Astrocyte (in vitro differentiated cells and primary cell): ENCODE results near the gene EGLN3. TPM values are rescaled to one million over a fixed set of nuclear protein-coding genes. Genes with fewer than 3 reads are reported as not detected.

Experiments
- DNase-seq: peaks from one replicate; pipeline ENCODE4 v3.0.0-alpha.2; 2010; ENCODE audit warnings: low read depth
- FAIRE-seq: peaks from 2 replicates; lab custom pipeline; 2011; peaks lifted over from hg19 to GRCh38; lab: Jason Lieb, UNC
- H2AFZ ChIP-seq: 2 replicates; pipeline ENCODE4 v1.6.0; 2012; ENCODE audit warnings: low read depth, low read length, inconsistent platforms
- H3K27ac ChIP-seq: 2 replicates; pipeline ENCODE4 v1.5.1; 2011; ENCODE audit warnings: low read depth, low read length, inconsistent platforms
- H3K27me3 ChIP-seq: 2 replicates; pipeline ENCODE4 v1.6.0; 2011; ENCODE audit warnings: low read length, inconsistent platforms; ENCODE audit not compliant: insufficient read depth
- H3K36me3 ChIP-seq: 2 replicates; pipeline ENCODE4 v1.5.1; 2011; ENCODE audit warnings: low read length, inconsistent platforms; ENCODE audit not compliant: insufficient read depth
- H3K4me1 ChIP-seq: 2 replicates; pipeline ENCODE4 v1.5.1; 2011; ENCODE audit warnings: low read length, inconsistent platforms; ENCODE audit not compliant: insufficient read depth
- H3K4me2 ChIP-seq: 2 replicates; pipeline ENCODE4 v1.6.0; 2012; ENCODE audit warnings: low read length, inconsistent platforms
- H3K4me3 ChIP-seq: 2 replicates; pipeline ENCODE4 v1.5.1; 2011; ENCODE audit warnings: low read depth, mild to moderate bottlenecking, low read length, inconsistent platforms; ENCODE audit not compliant: insufficient read depth
- H3K79me2 ChIP-seq: 2 replicates; pipeline ENCODE4 v1.6.0; 2012; ENCODE audit warnings: mild to moderate bottlenecking, low read length, inconsistent platforms; ENCODE audit not compliant: insufficient read depth
- H3K9ac ChIP-seq: 2 replicates; pipeline ENCODE4 v1.6.0; 2012; ENCODE audit warnings: mild to moderate bottlenecking, low read length, inconsistent platforms
- H3K9me3 ChIP-seq: 2 replicates; pipeline ENCODE4 v1.5.1; 2012; ENCODE audit warnings: low read depth, mild to moderate bottlenecking, low read length, inconsistent platforms; ENCODE audit not compliant: insufficient read depth
- H4K20me1 ChIP-seq: 2 replicates; pipeline ENCODE4 v1.6.0; 2012; ENCODE audit warnings: low read length, inconsistent platforms; ENCODE audit not compliant: insufficient read depth
- H3K27ac Mint-ChIP-seq: one replicate; pipeline ENCODE4 v1.8.0; 2021; ENCODE audit warnings: mild to moderate bottlenecking, mixed read lengths; ENCODE audit not compliant: unreplicated experiment
- H3K27me3 Mint-ChIP-seq: one replicate; pipeline ENCODE4 v1.8.0; 2021; ENCODE audit warnings: low read depth, mixed read lengths; ENCODE audit not compliant: unreplicated experiment
- H3K36me3 Mint-ChIP-seq: one replicate; pipeline ENCODE4 v1.8.0; 2021; ENCODE audit warnings: low read depth, mixed read lengths; ENCODE audit not compliant: unreplicated experiment
- H3K4me1 Mint-ChIP-seq: one replicate; pipeline ENCODE4 v1.8.0; 2021; ENCODE audit warnings: low read depth, mixed read lengths; ENCODE audit not compliant: unreplicated experiment
- H3K4me3 Mint-ChIP-seq: one replicate; pipeline ENCODE4 v1.8.0; 2021; ENCODE audit warnings: mild to moderate bottlenecking, moderate library complexity, mixed read lengths; ENCODE audit not compliant: unreplicated experiment
- H3K9me3 Mint-ChIP-seq: one replicate; pipeline ENCODE4 v1.8.0; 2021; ENCODE audit warnings: mild to moderate bottlenecking, mixed read lengths; ENCODE audit not compliant: unreplicated experiment
- CTCF ChIP-seq: IDR thresholded peaks from 2 replicates; pipeline ENCODE4 v1.5.1; 2011; ENCODE audit warnings: low read depth, mild to moderate bottlenecking, inconsistent platforms, low read length, moderate library complexity; ENCODE audit not compliant: insufficient read depth
- EZH2 ChIP-seq: IDR thresholded peaks from 2 replicates; pipeline ENCODE4 v1.6.1; 2012; ENCODE audit warnings: mild to moderate bottlenecking, low read length, inconsistent platforms; ENCODE audit not compliant: insufficient read depth
- total RNA-seq: library from RNA; stranded (reverse); gene quantifications from 2 replicates; pipeline ENCODE4 v1.2.1, GENCODE V29; 2021

The EGLN3 gene
- total RNA-seq, 1 donor from 2014 or later, result 13.3 TPM

GRCh38 chr14:33932033-33932432, 18.8 kb downstream of the EGLN3 start:
- Histone ChIP-seq H3K4me2 (no peak overlapping the region), H3K9me3 (no peaks in the 10 kb centered on the region), H4K20me1 (no peaks in the 10 kb centered on the region), H3K36me3 (no peaks in the 10 kb centered on the region), H2AFZ (no peak overlapping the region), H3K27ac (no peak overlapping the region), H3K27me3 (peaks cover 3% of the 10 kb centered on the region), H3K4me1 (no peaks in the 10 kb centered on the region), H3K9ac (no peak overlapping the region), H3K79me2 (no peaks in the 10 kb centered on the region), H3K4me3 (no peak overlapping the region)
- Mint-ChIP-seq H3K36me3 (peaks cover 6% of the 10 kb centered on the region), H3K4me3 (no peak overlapping the region), H3K9me3 (no peaks in the 10 kb centered on the region), H3K27ac (no peak overlapping the region), H3K27me3 (no peaks in the 10 kb centered on the region), H3K4me1 (peaks cover 31% of the 10 kb centered on the region)
- TF ChIP-seq EZH2, result no peak
- no peak for TF ChIP-seq CTCF
- FAIRE-seq, result no peak
- DNase-seq, result no peak

GRCh38 chr14:33931461-33931860, 19.4 kb downstream of the EGLN3 start:
- Mint-ChIP-seq H3K9me3 (no peaks in the 10 kb centered on the region), H3K27ac (no peak overlapping the region)

More at GRCh38 chr14:33931461-33931860, 19.4 kb downstream of the EGLN3 start:
- Histone ChIP-seq H4K20me1 (no peaks in the 10 kb centered on the region), H3K4me3 (no peak overlapping the region), H3K79me2 (no peaks in the 10 kb centered on the region), H3K36me3 (no peaks in the 10 kb centered on the region), H3K4me2 (no peak overlapping the region), H3K4me1 (no peaks in the 10 kb centered on the region), H3K27ac (no peak overlapping the region), H2AFZ (no peak overlapping the region), H3K9me3 (no peaks in the 10 kb centered on the region), H3K27me3 (no peaks in the 10 kb centered on the region), H3K9ac (no peak overlapping the region)
- DNase-seq, result no peak
- Mint-ChIP-seq H3K4me3 (no peak overlapping the region), H3K27me3 (no peaks in the 10 kb centered on the region), H3K4me1 (peaks cover 27% of the 10 kb centered on the region), H3K36me3 (peaks cover 6% of the 10 kb centered on the region)
- TF ChIP-seq EZH2 (no peak), CTCF (no peak)
- FAIRE-seq, result no peak
